Neural progenitor cell (in vitro differentiated cells): Measurements from ENCODE around the gene PPP1R9B.

Source experiments
- EZH2 ChIP-seq: fragments of 200-600 bp; sonication (generic); IDR thresholded peaks from 2 replicates; pipeline ENCODE4 v1.6.1; 2017; ENCODE audit warnings: antibody characterized with exemption, mild to moderate bottlenecking, moderate library complexity
- EZH2phosphoT487 ChIP-seq: fragments of 200-600 bp; sonication (generic); IDR thresholded peaks from 2 replicates; pipeline ENCODE4 v1.6.1; 2017; ENCODE audit warnings: antibody characterized with exemption
- TF ChIP-seq, protein P1 (sequence below): fragments of 200-600 bp; sonication (generic); IDR thresholded peaks from 2 replicates; pipeline ENCODE4 v1.5.1; 2017; ENCODE audit warnings: antibody characterized with exemption, mild to moderate bottlenecking

DNA sequence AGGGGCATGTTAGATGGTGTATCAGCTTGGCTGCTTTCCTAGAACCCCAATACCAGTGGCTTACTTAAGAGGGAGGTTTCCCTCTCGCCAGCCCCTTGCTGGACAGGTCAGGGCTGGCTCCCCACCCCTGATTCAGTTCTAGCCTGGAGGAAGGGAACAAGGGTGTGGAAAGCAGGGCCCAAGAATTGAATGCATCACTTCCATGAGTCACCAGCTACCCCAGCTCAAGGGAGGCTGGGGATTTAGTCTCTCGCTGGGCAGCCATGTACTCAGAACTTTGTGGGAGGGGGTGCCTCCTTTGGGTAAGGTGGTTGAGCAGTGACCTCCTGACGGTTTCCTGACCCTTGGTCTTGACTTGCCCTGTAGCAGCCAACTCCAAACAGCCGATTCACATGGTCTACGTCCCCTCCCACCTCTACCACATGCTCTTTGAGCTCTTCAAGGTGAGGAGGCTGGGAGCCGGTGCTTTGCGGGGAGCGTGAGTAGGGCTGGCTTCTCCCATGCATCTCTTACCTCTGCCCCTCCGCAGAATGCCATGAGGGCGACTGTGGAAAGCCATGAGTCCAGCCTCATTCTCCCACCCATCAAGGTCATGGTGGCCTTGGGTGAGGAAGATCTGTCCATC lies 42.6 kb downstream of the PPP1R9B start:
- TF ChIP-seq, protein P1, sequence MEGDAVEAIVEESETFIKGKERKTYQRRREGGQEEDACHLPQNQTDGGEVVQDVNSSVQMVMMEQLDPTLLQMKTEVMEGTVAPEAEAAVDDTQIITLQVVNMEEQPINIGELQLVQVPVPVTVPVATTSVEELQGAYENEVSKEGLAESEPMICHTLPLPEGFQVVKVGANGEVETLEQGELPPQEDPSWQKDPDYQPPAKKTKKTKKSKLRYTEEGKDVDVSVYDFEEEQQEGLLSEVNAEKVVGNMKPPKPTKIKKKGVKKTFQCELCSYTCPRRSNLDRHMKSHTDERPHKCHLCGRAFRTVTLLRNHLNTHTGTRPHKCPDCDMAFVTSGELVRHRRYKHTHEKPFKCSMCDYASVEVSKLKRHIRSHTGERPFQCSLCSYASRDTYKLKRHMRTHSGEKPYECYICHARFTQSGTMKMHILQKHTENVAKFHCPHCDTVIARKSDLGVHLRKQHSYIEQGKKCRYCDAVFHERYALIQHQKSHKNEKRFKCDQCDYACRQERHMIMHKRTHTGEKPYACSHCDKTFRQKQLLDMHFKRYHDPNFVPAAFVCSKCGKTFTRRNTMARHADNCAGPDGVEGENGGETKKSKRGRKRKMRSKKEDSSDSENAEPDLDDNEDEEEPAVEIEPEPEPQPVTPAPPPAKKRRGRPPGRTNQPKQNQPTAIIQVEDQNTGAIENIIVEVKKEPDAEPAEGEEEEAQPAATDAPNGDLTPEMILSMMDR, result no peak
- TF ChIP-seq EZH2 (no peak), EZH2phosphoT487 (no peak)
